ENCODE results near the gene TSN.
"Not testable (repeated sequence)": the region's sequence is repeated elsewhere in the genome, so short reads cannot be mapped to it uniquely, and the experiment has no call there.

TSN gene

GRCh38 chr2:121804997-121805765, 49.7 kb downstream of the TSN start:
- DNase-seq, result no peak

DNA sequence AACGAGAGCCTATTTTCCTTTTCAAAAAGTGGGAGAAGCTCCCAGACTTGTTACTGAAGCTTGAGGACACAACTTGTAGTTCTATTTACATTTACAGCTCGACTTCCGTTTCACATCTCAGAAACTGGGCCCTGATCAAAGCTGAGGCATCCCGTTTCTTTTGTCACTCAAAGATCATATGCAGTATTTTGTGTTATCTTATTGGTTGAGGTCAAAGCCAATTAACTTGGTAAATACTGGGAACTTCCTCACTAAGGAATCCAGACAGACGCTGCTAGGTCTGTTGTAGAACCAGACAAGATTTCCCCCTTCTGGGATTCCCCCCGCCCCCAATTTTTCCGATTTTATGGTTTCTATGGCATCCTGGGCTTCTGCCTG, 50.3 kb downstream of the TSN start:
- DNase-seq, result no peak

- DNase-seq, result not testable (repeated sequence)
Measured at GRCh38 chr2:121807771-121808170, 52.3 kb downstream of the TSN start.

DNA sequence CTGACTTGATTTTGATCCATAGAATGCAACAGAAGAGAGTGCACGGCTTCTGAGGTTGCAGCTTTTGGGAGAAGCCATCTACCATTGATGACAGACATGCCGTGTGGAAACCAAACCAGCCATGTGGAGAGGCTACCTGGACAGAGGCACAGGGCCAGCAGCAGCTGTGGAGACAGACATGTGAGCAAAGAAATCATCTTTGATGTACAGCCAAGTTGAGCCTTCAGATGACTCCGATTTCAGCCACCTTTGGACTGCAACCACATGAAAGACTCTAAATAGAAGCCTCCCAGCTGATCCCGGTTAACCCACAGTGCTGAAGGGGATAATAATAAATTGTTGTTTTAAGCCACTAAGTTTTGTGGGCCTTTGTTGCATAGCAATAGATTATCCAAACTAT, 54.2 kb downstream of the TSN start:
- no peak for DNase-seq

GRCh38 chr2:121810959-121811853, 55.8 kb downstream of the TSN start:
- peak; percentile 63 for DNase-seq

DNA sequence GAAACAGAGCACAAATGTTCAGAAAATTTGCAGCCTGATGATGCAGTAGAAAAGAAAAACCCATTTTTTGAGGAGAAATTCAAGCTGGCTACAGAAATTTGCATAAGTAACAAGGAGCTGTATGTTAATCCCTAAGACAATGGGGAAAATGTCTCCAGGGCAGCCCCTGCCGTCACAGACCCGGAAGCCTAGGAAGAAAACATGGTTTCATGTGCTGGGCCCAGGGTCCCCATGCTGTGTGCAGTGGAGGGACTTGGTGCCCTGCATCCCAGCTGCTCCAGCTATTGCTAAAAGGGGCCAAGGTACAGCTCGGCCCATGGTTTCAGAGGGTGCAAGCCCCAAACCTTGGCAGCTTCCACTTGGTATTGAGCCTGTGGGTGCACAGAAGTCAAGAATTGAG, 57.6 kb downstream of the TSN start:
- not testable (repeated sequence) for DNase-seq

DNA sequence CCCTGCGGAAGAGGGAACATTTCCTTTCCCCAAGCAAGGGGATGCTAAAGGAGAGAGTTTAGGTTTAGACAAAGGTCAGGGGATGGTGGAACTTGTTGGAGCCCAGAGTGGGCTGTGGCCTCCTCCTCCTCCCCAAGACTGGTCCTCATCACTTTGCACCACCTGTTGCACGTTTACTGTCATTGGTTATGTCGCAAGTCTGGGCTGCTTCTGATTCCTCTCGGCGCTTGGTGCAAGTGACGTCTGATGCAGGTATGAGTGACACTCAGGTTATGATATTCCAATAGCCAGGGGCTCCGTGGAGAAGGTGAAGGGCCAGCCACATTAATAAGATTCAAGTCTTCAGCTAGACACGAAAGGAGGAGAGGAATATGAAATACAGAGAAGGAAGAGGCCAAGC, 59.8 kb downstream of the TSN start:
- DNase-seq, result no peak

GRCh38 chr2:121816797-121817196, 61.3 kb downstream of the TSN start:
- no peak for DNase-seq

GRCh38 chr2:121817304-121817703, 61.9 kb downstream of the TSN start:
- not testable (repeated sequence) for DNase-seq

Measured in NCI-H446 treated with DMSO at 0.1 percent for 48 hours (cell line).